ENCODE data around the gene ASAH2B. TPM values are rescaled to one million over a fixed set of nuclear protein-coding genes. Genes with fewer than 3 reads are reported as not detected.
"Not testable (repeated sequence)": the region's sequence is repeated elsewhere in the genome, so short reads cannot be mapped to it uniquely, and the experiment has no call there.

The ASAH2B gene
- 3.4 and 6.6 TPM in 2 replicates for total RNA-seq
- polyA plus RNA-seq: 3.5 and 7.4 TPM in 2 replicates

GRCh38 chr10:50739618-50740292 lies at the start of gene ASAH2B:
ASAH2B (plus strand) TSS chr10:50739936; CDS start chr10:50745131, 5,195 bp downstream.
- Histone ChIP-seq H3K4me3 (peak within 1 kb of the TSS; percentile 74), H3K36me3 (no peaks in the 10 kb centered on the region), H3K27me3 (peaks cover 11% of the 10 kb centered on the region), H3K4me1 (ENCODE audit: low read depth) (no peaks in the 10 kb centered on the region), H3K9me3 (ENCODE audit: low read depth) (no peaks in the 10 kb centered on the region), H3K27ac (peak within 1 kb of the TSS; percentile 71)
- peak; percentile 81 to 85 for DNase-seq (ENCODE audit: low read depth in 1 of 2, low spot score in 1 of 2)
- TF ChIP-seq, protein P1, sequence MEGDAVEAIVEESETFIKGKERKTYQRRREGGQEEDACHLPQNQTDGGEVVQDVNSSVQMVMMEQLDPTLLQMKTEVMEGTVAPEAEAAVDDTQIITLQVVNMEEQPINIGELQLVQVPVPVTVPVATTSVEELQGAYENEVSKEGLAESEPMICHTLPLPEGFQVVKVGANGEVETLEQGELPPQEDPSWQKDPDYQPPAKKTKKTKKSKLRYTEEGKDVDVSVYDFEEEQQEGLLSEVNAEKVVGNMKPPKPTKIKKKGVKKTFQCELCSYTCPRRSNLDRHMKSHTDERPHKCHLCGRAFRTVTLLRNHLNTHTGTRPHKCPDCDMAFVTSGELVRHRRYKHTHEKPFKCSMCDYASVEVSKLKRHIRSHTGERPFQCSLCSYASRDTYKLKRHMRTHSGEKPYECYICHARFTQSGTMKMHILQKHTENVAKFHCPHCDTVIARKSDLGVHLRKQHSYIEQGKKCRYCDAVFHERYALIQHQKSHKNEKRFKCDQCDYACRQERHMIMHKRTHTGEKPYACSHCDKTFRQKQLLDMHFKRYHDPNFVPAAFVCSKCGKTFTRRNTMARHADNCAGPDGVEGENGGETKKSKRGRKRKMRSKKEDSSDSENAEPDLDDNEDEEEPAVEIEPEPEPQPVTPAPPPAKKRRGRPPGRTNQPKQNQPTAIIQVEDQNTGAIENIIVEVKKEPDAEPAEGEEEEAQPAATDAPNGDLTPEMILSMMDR (IDR thresholded peaks at IDR 0.05; ENCODE audit: low read depth, low read length): no peak

GRCh38 chr10:50697819-50698218 lies 41.9 kb upstream of the ASAH2B start:
- not testable (repeated sequence) for H3K27ac ChIP-seq; H3K4me1 ChIP-seq (ENCODE audit: low read depth); H3K27me3 ChIP-seq; H3K36me3 ChIP-seq; DNase-seq (ENCODE audit: low read depth in 1 of 2, low spot score in 1 of 2); H3K4me3 ChIP-seq; H3K9me3 ChIP-seq (ENCODE audit: low read depth)

DNA sequence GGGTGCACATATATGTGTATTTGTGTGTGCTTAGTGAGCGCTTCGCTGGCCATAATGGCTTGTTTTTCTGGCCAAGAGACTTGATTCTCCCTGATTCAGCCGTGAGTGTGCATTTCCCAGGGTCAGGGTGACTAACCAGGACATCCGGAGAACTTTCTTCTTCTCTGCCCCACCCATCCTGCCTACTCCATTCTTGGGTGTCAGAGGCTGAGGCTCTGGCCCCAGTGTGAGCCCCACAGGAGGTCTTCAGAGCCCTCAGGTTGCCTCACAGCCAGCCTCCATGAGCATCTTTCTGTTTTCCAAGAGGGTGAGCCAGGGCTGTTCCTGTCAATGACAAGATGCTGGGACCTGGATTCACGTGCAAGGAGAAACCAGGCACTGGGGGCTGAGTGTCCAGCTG lies 37.8 kb upstream of the ASAH2B start:
- not testable (repeated sequence) for H3K27ac ChIP-seq; H3K9me3 ChIP-seq (ENCODE audit: low read depth); H3K4me1 ChIP-seq (ENCODE audit: low read depth); DNase-seq (ENCODE audit: low read depth in 1 of 2, low spot score in 1 of 2); H3K36me3 ChIP-seq; H3K27me3 ChIP-seq; H3K4me3 ChIP-seq

GRCh38 chr10:50702997-50703396 lies 36.7 kb upstream of the ASAH2B start:
- H3K4me3 ChIP-seq, H3K27ac ChIP-seq: not testable (repeated sequence)

GRCh38 chr10:50704436-50705079 lies 35.2 kb upstream of the ASAH2B start:
- H3K27me3 ChIP-seq; H3K36me3 ChIP-seq; H3K4me3 ChIP-seq; H3K4me1 ChIP-seq (ENCODE audit: low read depth); H3K27ac ChIP-seq; H3K9me3 ChIP-seq (ENCODE audit: low read depth): not testable (repeated sequence)
- peak in 1 of 2 donors; percentile 44 for DNase-seq (ENCODE audit: low read depth in 1 of 2, low spot score in 1 of 2)

More at GRCh38 chr10:50702997-50703396, 36.7 kb upstream of the ASAH2B start:
- not testable (repeated sequence) for H3K27me3 ChIP-seq; DNase-seq (ENCODE audit: low read depth in 1 of 2, low spot score in 1 of 2); H3K4me1 ChIP-seq (ENCODE audit: low read depth); H3K9me3 ChIP-seq (ENCODE audit: low read depth); H3K36me3 ChIP-seq

DNA sequence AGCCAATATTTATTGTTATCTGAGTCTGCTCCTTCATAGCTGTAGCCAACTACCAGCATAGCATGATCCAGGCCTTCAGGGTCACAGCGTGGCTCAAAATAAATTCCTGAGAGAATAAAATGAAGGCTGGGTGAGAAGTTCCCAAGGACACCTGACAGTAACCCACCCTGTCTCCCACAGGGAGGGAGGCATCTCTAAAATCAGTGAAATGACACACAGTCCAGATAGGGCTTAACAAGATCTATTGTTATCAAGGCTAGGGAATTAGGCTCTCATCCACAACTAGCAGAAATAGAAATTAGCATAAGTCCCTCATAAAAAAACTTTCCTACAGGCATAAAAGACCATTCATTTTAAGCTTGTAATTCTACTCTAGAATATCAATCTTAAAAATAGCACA lies 33.7 kb upstream of the ASAH2B start:
- H3K27ac ChIP-seq; H3K27me3 ChIP-seq; H3K36me3 ChIP-seq; H3K9me3 ChIP-seq (ENCODE audit: low read depth); H3K4me3 ChIP-seq; H3K4me1 ChIP-seq (ENCODE audit: low read depth); DNase-seq (ENCODE audit: low read depth in 1 of 2, low spot score in 1 of 2): not testable (repeated sequence)

GRCh38 chr10:50710241-50710640 lies 29.5 kb upstream of the ASAH2B start:
- H3K4me3 ChIP-seq; DNase-seq (ENCODE audit: low read depth in 1 of 2, low spot score in 1 of 2); H3K27ac ChIP-seq; H3K9me3 ChIP-seq (ENCODE audit: low read depth); H3K4me1 ChIP-seq (ENCODE audit: low read depth); H3K36me3 ChIP-seq; H3K27me3 ChIP-seq: not testable (repeated sequence)

- not testable (repeated sequence) for H3K4me3 ChIP-seq; H3K27ac ChIP-seq; H3K27me3 ChIP-seq; H3K36me3 ChIP-seq; H3K4me1 ChIP-seq (ENCODE audit: low read depth); H3K9me3 ChIP-seq (ENCODE audit: low read depth)
- peak in 1 of 2 donors; percentile 23 for DNase-seq (ENCODE audit: low read depth in 1 of 2, low spot score in 1 of 2)
These were observed 15.9 kb upstream of the ASAH2B start for GRCh38 chr10:50723812-50724211.

DNA sequence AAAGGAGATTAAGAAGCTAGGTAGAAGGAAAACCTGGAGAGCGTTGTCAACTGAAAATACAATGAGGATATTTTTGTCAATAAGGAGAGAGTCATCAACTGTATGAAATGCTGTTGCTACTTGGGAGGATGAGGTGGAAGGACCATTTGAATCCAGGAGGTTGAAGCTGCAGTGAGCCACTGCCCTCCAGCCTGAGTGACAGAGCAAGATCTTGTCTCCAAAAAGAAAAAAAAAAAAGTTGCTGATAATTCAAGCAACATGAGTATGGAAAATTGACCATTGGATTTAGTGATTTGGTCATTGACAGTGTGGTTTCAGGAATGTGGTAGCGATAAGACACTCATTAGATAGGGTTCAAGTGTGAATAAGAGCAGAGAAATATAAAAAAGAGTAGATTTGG lies 11.6 kb upstream of the ASAH2B start:
- not testable (repeated sequence) for H3K36me3 ChIP-seq; H3K27me3 ChIP-seq; H3K4me3 ChIP-seq; H3K9me3 ChIP-seq (ENCODE audit: low read depth); H3K27ac ChIP-seq; H3K4me1 ChIP-seq (ENCODE audit: low read depth); DNase-seq (ENCODE audit: low read depth in 1 of 2, low spot score in 1 of 2)

- not testable (repeated sequence) for H3K9me3 ChIP-seq (ENCODE audit: low read depth); H3K36me3 ChIP-seq; H3K4me1 ChIP-seq (ENCODE audit: low read depth); DNase-seq (ENCODE audit: low read depth in 1 of 2, low spot score in 1 of 2)
- Histone ChIP-seq H3K27ac (peak overlapping the region; percentile 71), H3K27me3 (peaks cover 18% of the 10 kb centered on the region), H3K4me3 (peak overlapping the region; percentile 74)
These were observed 634 bp upstream of the ASAH2B start for GRCh38 chr10:50738987-50739617.

Measured in cardiac muscle cell (in vitro differentiated cells and primary cell).